ENCODE data around the gene TBC1D14. TPM values are rescaled to one million over a fixed set of nuclear protein-coding genes. Genes with fewer than 3 reads are reported as not detected.

The TBC1D14 gene
- total and polyA plus RNA-seq, 10 of the 15 experiments (the other 5 are each of a cell fraction or from before 2014, with no cell fraction given), result 0.87 to 39.3 (median 30.1) TPM

DNA sequence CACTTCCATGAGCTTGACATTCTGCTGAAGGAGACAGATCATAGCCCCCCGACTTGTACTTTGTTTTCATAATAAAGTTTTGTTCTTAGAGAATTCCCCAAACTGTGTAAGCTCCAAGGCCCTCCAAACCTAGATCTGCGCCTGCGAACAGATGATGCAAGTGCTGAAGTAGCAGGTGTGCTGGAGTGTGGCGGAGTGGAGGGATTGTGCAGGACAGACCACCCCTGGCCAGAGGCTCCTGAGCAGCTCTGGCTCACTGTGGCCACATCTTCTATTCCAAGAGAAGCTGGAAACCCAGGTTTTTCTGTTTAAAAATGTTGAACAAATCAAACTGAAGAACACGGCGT is 46.4 kb downstream of the TBC1D14 start (continued):
- no peak for TF ChIP-seq IKZF2 (IDR thresholded peaks at IDR 0.05)
- no peak for TF ChIP-seq TCF7 (IDR thresholded peaks at IDR 0.05; ENCODE audit: borderline replicate concordance)

DNA sequence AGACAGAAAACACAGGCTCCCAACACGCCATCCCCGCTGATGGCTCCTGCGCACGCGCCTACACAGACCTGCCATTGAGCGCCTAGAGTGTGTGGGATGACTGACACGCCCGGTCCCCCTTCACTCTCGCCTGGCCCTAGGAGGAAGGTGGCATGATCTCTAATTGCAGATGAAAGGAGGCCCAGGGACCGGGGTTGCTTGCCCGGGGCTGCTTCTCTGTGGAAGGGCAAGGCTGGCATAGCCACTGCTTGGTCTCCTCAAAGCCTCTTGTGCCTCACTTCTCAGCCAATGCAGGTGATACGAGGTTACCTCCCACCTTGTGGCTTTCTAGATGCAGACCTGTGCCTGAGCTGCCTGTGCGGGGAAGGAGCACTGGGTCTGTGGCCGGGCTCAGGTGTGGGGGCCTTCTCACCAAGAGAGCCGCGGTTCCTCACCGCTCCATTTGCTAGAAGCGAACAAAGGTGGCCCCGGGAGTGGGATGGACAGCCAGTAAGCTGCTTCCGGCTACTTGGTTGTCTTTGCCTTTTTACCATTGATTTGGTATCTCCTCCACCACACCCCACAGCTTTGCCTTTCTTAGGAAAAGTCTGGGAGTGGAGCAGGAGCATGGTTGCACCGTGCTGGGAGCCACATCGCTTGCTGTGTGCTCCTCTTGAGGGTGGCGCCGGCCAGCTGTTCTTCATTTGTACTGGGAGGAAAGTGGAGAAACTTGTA is 47.0 kb downstream of the TBC1D14 start:
- Histone ChIP-seq H3K9ac (ENCODE audit: control insufficient read depth, insufficient read depth, low read length) (no peak overlapping the region), H2AFZ (ENCODE audit: control insufficient read depth, low read depth, low read length) (no peak overlapping the region), H3K4me2 (ENCODE audit: control insufficient read depth, insufficient read depth) (no peak overlapping the region), H3K79me2 (ENCODE audit: control insufficient read depth, insufficient read depth, low read length) (no peaks in the 10 kb centered on the region; the same call in 1 of the 2 replicates), H3K4me1 (ENCODE audit: control insufficient read depth, insufficient read depth, low read length) (no peaks in the 10 kb centered on the region), H3K4me3 (no peak overlapping the region), H3K36me3 (ENCODE audit: control insufficient read depth in 2 of 2, insufficient read depth in 2 of 2, low read length in 1 of 2) (no peaks in the 10 kb centered on the region; a peak in 1 of 4 replicates), H3K9me3 (replicated peaks; ENCODE audit: control insufficient read depth, insufficient read depth, low read length) (no peaks in the 10 kb centered on the region), H4K20me1 (ENCODE audit: control insufficient read depth, insufficient read depth) (no peaks in the 10 kb centered on the region), H3K27me3 (replicated peaks in 1 of 2; ENCODE audit: control insufficient read depth in 2 of 2, insufficient read depth in 2 of 2, low read length in 1 of 2) (no peaks in the 10 kb centered on the region), H3K27ac (ENCODE audit: control insufficient read depth, insufficient read depth) (no peak overlapping the region)
- FAIRE-seq (no peak), DNase-seq (ENCODE audit: low read depth, low spot score) (no peak), ATAC-seq (no peak)
- intact Hi-C loops (cut with micrococcal nuclease; ENCODE audit: unreplicated experiment) (no loop called here), in situ Hi-C loops (cut with MboI) (no loop called here)
- WGBS (ENCODE audit: insufficient coverage, insufficient replicate concordance, low lambda C conversion rate, missing lambda C conversion rate), result 86% methylated on average over 24 of the region's 24 CpGs
- TF ChIP-seq, protein P1, sequence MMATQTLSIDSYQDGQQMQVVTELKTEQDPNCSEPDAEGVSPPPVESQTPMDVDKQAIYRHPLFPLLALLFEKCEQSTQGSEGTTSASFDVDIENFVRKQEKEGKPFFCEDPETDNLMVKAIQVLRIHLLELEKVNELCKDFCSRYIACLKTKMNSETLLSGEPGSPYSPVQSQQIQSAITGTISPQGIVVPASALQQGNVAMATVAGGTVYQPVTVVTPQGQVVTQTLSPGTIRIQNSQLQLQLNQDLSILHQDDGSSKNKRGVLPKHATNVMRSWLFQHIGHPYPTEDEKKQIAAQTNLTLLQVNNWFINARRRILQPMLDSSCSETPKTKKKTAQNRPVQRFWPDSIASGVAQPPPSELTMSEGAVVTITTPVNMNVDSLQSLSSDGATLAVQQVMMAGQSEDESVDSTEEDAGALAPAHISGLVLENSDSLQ (IDR thresholded peaks at IDR 0.05), result no peak
- TF ChIP-seq WRNIP1 (IDR thresholded peaks at IDR 0.05; ENCODE audit: borderline replicate concordance, low read depth, low read length) (no peak), TCF12 (IDR thresholded peaks at IDR 0.05; ENCODE audit: low read depth, low read length) (no peak), ZSCAN29 (IDR thresholded peaks at IDR 0.05) (no peak), EZH2 (IDR thresholded peaks at IDR 0.05; ENCODE audit: borderline replicate concordance, control insufficient read depth, low read depth, low read length) (no peak), TBL1XR1 (IDR thresholded peaks at IDR 0.05; ENCODE audit: low read depth, low read length) (no peak), ZNF622 (IDR thresholded peaks at IDR 0.05) (no peak)
- TF ChIP-seq, protein P2, sequence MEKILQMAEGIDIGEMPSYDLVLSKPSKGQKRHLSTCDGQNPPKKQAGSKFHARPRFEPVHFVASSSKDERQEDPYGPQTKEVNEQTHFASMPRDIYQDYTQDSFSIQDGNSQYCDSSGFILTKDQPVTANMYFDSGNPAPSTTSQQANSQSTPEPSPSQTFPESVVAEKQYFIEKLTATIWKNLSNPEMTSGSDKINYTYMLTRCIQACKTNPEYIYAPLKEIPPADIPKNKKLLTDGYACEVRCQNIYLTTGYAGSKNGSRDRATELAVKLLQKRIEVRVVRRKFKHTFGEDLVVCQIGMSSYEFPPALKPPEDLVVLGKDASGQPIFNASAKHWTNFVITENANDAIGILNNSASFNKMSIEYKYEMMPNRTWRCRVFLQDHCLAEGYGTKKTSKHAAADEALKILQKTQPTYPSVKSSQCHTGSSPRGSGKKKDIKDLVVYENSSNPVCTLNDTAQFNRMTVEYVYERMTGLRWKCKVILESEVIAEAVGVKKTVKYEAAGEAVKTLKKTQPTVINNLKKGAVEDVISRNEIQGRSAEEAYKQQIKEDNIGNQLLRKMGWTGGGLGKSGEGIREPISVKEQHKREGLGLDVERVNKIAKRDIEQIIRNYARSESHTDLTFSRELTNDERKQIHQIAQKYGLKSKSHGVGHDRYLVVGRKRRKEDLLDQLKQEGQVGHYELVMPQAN (conservative IDR thresholded peaks at IDR 0.05), result no peak
- TF ChIP-seq, protein P3, sequence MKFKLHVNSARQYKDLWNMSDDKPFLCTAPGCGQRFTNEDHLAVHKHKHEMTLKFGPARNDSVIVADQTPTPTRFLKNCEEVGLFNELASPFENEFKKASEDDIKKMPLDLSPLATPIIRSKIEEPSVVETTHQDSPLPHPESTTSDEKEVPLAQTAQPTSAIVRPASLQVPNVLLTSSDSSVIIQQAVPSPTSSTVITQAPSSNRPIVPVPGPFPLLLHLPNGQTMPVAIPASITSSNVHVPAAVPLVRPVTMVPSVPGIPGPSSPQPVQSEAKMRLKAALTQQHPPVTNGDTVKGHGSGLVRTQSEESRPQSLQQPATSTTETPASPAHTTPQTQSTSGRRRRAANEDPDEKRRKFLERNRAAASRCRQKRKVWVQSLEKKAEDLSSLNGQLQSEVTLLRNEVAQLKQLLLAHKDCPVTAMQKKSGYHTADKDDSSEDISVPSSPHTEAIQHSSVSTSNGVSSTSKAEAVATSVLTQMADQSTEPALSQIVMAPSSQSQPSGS (IDR thresholded peaks at IDR 0.05; ENCODE audit: low read length), result no peak
- RAD21 ChIA-PET (ENCODE audit: unreplicated experiment), result no interaction called here
- SMC1A ChIA-PET (ENCODE audit: uncharacterized antibody, unreplicated experiment), result interaction anchor here (0.7 kb wide), 1 partner anchor 57 kb away, joined by 3 read pairs; no protein-coding TSS in a partner anchor
- CTCF ChIA-PET, result no interaction called here
- BruUV-seq (replicated peaks), result no TSS peak
- POLR2A ChIA-PET, result no interaction called here
